Fibroblast of the conjunctiva (primary cell): ENCODE measurements around the gene MAP4K2.

Source experiments
- DNase-seq: peaks from one replicate; pipeline ENCODE4 v3.0.0-alpha.2; 2010; ENCODE audit warnings: low read depth

The MAP4K2 gene

DNA sequence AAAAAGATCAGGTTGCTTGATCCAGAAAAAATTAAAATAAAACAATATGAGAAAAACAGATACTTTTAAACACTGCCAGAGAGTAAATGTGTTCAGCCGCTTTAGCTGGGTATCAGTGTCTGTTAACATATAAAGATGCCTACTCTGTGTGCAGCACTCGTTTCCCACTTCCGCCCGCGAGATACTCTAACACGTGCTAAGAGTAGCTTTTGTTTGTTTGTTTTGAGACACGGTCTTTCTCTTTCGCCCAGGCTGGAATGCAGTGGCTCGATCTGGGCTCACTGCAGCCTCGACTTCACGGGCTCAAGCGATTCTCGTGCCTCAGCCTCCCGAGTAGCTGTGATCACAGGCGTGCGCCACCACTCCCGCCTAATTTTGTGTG lies 7.9 kb upstream of the MAP4K2 start:
- DNase-seq, result no peak

DNA sequence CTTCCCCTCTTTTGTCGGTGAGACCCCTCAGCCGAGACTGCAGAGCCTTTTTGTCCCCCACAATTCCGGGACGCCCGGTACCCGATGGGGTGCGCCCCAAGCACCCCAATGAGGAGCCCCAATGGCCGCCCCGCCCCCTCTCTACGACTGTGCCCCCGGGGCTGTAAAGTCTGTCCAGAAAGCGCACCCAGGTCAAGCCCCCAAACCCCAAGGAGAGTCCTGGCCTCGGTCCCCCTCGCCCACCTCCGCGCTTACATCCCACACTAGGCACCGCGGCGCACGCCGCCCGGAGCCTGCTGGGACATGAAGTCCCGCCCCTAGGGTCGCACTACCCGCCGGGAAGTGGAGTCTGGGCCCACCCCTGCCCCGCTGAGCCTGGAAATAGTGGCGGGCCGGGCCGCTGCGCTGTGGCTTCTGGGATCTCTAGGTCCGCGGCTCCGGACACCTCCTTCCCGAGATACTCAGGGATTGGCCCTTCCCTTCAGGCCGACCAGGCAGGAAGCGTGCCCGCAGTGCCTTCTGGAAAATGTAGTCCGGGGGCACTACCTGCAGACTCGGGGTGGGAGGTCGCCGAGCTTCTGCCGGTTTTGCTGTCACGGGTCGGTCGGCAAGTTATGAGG lies 7.4 kb upstream of the MAP4K2 start, which contains the start of gene MEN1:
Gene MEN1 (minus strand): TSS at position 281 of the 620 bp plus-strand sequence. CDS start 442 bp downstream, outside the sequence.
- DNase-seq, result peak; percentile 90

DNA sequence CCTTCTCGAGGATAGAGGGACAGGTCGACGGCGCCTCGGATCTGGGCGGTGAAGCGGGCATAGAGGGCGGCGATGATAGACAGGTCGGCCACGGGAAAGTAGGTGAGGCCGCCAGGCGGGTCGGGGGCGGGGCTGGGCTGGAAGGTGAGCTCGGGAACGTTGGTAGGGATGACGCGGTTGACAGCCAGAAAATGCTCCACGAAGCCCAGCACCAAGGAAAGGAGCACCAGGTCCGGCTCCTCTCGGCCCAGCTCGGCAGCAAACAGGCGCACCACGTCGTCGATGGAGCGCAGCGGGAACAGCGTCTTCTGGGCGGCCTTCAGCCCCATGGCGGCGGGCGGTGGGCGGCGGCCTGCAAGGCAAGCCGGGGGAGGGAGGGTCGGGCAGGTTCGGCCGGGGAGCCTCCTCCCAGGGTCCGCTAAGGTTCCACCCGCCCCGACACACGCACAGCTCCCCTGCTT lies 6.8 kb upstream of the MAP4K2 start:
- no peak for DNase-seq

DNA sequence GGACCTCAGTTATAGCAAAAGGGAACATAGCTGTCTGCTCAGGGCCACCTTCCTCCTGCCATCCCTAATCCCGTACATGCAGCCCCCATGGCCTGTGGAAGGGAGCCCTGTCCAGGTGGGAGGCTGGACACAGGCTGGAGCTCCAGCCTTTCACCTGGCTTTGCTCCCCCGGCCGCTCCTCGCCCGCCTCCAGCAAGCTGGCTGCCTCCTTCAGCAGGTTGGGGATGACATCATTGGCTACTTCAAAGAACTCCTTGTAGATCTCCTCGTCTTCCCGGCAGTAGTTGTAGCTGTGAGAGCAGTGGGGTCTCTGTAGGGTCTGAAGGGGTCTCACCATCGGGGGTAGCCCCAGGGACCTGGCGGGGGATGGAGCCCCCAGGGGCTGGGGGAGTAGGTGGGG lies 2.5 kb upstream of the MAP4K2 start:
- DNase-seq, result no peak

DNA sequence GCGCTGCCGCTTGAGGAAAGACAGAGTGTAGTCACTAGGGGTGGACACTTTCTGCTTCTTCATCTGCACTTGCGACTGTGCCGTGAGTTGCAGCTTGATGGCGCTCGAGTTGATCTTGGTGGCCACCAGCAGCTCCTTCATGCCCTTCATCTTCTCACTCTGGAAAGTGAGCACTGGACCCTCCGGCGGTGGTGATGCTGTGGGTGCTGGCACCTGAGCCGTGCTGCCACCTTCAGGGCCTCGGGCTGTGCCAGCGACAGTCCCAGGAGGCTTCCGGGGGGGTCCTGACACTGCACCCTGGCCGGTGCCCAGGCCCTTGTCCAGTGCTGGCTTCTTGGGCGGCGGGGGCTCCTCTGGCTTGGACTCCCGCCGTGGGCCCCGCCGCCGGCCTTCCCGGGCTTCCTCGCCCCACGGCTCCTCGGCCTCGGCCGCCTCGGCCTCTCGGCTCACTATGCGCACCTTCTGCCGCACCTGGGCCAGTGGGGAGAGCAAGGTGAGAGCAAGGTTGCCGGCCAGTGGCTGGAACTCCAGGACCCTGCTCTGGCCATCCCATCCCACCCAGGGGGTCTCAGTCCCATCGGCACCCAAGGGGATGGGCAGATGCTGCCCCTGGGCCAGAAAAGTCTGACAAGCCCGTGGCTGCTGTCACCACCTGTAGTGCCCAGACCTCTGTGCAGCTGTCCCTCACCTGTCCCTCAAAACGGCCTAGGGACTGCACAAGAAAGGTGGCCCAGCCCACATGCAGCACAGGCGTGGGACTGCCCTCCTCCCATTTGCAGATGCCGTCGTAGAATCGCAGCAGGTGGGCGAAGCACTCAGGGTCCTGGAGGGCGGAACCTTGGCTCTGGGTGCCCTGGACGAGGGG lies 1.6 kb upstream of the MAP4K2 start:
- DNase-seq, result no peak

DNA sequence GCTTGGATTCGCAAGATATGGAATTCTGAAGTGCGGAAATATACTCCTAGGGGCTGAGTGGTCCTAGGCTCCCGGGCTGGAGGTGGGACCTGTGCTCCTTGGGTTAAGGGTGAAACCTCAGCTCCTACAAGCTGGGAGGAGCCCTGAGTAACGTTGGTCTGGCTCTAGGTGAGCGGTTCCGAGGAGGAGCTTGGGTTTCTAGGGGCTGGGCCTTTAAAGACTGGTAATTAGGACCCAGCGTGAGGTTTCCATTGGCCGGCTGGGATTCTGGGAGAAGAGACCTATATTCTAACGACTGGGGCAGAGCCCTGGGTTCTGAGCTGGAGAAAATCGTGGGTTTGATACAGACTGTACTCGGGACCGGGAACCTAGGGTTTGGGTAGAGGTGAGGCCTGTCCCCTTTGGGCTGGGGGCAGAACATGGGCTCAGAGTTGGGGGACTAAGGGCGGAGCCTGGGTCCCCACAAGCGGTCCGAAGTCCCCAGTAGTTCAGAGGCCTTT lies 882 bp upstream of the MAP4K2 start:
- no peak for DNase-seq

DNA sequence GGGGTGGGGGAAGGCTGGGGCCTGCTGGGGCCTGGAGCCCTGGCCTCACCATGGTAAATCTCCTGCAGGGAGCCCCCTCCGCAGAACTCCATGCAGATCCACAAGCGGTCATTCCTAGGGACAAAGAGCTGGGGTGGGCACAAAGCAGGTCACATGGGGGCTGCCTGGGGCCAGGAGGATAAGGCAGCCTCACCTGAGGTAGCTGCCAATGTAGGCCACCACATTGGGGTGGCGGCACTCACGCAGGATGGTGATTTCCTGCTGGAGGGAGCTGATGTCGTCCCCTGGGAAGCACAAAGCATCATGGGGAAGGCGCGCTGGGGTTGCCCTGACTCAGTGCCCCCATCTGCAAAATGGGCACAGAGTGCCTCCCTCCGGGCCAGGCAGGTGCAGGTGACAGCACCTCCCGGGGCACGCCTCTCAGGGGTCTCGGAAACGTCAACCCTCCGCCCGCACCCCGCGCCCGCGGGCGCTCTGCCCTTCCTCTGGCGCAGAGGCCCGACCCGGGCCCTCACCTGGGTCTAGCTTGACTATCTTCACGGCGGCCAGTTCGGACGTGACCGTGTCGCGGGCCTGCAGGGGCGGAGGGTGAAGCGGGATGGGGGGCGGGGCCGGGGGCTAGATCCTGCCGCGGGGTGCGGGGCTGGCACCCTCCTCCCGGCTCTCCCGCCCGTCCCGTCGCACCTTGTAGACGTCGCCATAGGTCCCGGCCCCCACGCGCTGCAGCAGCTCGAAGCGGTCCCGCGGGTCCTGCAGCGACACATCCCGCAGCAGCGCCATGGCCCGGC lies 450 bp downstream of the MAP4K2 start:
- no peak for DNase-seq

DNA sequence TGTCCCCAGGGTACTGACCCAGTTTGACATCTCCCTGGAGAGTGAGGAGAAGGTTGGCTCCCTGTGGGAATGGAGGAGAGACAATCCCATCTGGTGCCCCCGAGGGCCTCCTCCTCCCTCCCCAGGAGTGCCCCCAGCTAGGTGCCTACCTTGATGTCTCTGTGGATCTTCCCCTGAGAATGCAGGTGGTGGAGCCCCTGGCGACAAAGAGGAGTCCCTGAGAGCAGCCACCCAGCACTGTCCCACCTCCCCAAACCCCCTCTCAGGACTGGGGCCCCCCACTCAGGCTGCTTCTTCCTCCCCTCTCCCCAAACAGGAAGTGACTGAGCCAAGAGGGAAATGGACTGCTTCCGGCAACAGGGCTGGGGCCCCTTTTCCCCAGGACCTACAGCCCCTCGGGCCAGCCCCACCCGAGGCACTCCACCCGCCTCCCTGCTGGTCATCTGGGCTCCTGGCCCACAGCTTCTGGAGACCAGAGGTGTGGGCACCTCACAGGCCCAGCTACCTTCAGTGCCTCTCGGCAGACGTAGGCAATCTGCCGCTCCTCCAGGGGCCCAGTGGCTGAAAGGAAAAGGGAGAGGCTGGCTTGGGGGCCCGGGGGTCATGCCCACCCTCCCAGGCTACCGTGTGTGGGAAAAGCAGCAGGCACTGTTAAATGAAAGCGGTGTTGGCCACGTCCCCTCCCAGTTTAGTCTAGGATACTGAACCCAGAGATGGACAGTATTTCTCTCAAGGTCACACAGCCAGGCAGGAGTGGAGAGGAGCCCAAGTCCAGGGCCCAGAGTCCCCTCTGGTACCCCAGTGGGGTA lies 1.2 kb downstream of the MAP4K2 start:
- DNase-seq, result no peak

DNA sequence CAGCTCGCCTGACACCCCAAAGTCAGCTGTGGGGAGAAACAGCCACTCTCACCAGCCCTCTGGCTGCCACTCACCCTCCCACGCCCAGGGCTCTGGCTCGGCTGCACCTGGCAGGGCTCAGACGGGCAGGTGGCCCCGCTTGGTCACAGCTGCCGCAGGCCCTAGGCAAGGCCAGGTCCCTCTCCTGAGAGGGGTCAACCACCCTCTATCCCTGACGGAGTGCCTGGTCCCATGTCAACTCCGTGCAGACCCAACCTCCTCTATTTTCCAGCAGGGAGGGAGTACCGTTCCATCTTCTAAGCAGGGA lies 1.9 kb downstream of the MAP4K2 start:
- DNase-seq, result no peak

DNA sequence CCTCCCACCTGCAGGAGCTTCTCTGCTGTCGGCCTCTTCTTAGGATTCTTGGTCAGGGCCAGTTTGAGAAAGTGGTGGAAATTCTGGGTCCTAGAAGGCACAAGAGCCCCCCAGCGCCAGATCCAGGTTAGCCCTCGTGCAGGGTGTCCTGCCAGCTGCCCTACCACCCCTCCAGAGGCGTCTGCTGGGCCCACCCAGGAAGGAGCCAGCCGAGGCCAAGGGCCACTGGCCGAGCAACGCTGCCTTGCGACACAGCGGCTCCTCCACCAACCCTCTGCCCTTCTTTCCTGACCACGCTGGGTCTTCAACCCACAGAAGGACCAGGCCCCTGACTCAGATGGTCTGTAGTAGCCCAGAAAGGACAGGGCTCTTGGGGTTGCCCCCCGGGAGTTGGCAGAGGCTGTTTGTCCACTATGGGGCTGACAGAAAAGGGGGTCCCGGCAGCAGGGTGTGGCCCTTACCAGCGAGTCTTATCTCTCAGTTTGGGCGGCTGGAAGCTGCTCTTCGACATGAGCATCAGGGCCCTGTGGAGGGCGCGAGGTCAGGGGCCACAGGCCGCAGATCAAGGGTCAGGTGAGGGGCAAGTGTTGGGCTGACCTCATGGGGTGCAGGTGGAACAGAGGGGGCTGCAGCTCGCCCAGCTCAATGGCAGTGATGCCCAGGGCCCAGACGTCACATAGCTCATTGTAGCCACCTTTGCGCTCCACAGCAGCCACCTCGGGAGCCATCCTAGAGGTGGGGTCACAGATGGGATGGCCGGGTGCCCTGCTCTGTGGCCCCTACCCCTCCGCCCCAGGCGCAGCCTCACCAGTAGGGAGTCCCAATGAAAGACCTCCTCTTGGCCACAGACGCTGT lies 2.5 kb downstream of the MAP4K2 start:
- DNase-seq, result no peak

DNA sequence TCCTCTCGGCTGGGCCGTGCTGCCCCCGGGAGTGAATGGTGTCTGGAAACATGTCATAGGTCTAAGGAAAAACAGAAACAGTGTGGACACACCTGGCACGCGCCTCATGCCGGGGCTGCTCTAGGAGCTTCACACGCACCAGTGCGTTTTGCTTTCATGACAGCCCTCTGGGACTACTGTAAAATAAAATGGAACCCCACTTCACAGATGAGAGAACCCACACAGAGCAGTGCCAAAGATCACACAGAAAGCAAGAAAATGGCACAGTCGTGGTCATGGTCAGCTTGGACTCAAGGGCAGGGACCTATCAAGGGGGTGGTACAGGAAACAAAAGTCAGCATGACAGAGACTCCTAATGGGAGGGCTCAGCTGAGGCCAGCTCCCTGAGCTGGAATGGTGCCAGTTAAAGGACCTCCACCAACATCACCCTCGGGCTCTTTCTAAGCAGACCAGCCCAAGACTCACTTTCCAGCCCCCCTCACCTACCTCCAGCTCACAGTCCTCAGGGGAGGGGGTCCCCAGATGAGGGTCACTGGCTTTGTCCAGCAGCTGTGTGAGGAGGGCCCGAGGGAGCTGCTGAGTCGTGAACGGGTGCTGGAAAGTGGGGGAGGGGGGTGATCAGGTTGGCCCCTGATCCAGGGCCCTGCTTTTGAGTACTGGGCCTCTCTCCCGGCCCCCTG lies 3.3 kb downstream of the MAP4K2 start:
- DNase-seq, result no peak

DNA sequence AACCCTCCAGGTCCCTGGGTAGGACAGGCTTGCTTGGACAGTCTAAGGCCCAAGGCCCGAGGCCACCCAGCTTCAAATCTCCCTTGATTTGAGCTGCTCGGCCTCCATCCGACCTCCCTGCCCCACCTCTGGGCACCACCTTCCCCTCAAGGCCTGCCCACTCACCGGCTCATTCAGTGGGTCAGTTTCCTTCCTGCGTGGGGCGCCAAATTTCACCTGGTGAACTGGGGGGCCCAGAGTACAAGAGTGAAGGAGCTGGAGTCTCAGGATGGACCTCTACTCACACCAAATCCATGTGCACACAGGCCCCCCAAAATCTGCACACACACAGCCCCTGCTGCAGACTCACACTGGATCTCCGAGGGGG lies 3.8 kb downstream of the MAP4K2 start:
- no peak for DNase-seq

DNA sequence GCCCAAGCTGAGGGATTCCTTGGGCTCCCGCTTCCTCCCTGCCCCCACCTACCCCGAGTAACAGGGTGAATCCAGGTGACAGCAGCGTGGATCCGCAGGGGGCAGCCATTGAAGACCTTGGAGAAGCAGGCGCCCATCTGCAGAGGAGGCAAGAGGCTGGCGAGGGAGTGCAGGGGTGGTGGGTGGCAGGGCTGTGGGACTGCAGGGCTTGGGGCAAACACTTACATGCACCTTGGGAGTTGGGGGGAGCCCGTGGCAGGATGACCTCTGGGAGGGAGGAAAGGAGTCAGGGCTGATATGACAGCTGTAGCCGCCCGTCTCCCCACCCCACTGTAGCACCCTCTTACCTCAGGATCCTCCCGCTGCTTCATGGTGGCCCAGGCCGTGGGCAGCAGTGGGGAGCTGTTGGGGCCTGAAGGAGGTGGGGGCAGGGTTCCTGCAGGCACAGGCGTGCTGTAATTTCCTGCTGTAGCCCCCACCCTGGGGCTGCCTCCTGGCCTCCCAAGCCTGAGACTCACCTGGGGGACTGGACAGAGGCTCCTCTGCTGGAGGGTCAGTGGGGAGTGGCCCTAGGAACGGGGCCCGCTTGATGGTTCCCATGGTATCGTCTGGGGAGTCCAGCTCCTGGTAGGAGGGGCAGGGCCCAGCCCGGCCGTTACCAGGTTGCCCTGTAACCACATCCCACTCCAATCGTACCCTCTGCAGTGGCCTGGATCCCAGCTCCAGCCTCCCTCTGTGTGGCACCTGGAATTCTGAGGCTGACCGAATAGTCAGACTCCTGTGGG lies 6.1 kb downstream of the MAP4K2 start:
- DNase-seq, result no peak

DNA sequence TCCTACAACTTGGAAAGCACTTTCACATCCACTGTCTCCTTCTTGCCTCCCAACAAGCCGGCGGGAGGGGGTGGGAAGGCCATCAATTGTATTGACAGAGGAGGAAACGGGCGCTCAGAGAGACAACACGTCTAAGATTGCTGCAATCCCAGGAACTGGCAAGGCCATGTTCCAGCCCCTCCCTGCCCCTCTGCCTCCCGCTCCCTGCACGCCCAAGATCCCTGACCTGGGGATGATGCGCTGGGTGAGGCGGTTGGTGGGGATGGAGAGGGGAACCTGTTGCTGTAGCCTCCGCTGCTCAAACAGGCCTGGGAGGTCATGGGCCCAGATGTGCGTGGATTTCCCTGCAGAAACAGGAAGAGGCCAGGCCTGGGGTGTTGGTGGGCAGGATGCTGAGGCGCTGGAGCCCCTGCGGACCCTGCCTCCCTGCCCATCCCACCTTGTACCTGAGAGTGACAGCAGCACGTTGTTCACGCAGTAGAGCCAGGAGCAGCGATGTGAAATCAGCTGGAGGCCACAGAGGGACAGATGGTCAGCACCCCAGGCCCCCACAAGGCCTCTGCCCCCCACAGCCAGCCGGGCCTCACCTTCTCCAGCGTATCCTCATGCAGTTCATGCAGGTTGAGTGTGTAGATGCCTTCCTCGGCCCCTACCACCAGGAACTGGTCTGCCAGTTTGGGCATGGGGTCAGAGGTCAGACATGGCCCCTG lies 6.8 kb downstream of the MAP4K2 start:
- DNase-seq, result no peak

DNA sequence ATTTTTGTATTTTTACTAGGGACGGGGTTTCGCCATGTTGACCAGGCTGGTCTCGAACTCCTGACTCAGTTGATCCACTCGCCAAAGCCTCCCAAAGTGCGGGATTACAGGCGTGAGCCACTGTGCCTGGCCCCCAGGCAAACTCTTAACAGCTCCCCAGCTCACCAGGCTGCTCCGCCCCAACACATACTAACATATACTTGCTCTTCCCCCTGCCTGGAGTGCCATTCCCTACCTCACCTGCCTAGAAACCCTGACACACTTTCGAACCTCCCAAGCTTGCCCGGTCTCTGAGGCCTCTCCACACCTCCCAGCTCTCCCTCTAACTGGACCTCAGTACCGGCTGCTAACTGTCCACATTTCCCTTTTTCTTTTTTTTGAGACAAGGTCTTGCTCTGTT lies 8.5 kb downstream of the MAP4K2 start:
- DNase-seq, result no peak

DNA sequence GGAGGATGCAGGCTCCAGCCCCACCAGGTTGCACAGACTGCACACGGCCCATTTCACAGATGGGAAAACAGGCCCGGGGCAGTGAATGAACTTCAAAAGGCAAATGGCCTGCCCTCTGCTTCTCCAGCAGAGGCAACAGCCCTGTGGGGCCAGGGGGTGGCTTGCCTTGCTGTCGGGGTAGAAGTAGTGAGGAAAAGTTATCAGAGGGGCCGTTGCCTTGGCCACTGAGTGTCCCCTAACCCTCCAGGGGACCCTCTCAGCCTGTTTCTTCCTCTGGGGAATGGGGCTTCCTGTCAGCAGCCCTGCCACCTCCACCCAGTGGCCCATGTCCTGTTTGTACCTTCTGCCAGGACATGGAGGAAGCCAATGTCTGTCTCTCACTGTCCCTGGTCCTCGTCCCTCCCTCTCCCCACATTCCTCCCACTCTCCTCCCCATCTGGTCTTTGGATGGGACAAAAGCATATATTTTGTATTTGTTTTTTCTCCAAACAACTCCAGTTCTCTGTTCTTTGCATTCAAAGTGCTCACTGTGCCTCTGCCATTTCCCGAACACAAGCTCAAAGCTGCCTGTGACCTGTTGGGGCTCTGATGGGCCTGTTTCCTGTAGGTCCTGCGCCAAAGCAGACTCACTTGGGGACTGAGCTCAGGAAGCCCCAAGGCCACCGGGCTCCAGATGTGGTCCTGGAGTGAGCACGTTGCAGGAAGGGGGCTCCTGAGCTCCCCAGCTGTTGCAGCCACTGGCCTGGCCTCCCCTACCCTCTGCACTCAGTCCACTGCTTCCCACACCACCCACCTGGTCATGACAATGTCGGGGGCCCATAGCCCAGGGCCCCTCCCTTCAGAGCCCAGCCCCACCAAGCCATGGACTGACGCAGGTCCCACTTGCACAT lies 9.5 kb downstream of the MAP4K2 start:
- DNase-seq, result no peak

DNA sequence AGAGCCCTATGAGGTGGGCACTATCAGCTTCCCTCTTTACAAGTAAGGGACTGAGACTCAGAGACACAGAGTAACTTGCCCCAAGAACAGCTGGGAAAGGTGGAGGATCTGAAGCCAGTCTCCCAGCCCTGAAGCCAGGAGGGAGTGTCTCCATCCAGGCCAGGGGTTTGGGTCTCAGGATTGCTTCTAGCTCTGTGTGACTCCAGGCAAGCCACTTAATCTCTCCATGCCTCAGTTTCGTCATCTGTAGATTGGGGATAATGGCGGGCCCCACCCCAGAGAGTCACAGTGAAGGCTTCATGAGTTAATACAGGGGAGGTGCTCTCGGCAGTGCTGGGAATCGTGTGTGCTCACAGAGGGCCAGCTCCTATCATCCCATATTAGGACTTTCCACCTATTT lies 10.5 kb downstream of the MAP4K2 start:
- no peak for DNase-seq

DNA sequence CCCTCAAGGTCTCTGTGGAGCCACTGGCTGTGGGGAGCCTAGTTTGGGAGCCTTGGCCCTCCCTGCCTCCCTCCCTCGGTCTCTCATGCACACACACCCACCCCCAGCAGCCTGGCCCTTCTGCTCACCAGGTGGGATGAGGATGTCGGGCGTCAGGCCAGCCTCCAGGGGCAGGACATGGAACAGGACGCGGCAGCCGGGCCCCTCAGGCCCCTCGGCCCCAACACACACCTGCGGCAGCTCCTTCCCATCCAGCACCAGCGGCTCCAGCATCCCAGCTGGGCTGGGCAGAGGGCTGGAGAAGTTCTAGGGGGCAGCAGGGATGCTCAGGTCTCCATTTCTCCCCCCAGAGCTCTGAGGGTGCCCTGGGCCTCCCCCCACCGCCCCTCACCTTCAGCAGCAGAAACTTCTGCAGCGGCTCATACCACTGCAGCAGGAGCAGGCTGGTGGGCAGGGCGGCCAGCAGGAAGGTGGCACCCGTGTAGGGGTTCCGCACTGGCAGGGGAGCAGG lies 11.2 kb downstream of the MAP4K2 start:
- no peak for DNase-seq
